Pons (tissue), 1 donor: ENCODE data around the gene C1orf210.
A peak's percentile ranks its signal among the peaks of the same experiment; 100 is the strongest.

Experiments used
- DNase-seq: peaks from one replicate; pipeline ENCODE4 v3.0.0-alpha.2; 2016; ENCODE audit warnings: low spot score

The C1orf210 gene

GRCh38 chr1:43250351-43250761 lies 35.0 kb downstream of the C1orf210 start:
- no peak for DNase-seq

- no peak for DNase-seq
Observed at GRCh38 chr1:43247256-43247921, 38.0 kb downstream of the C1orf210 start.

GRCh38 chr1:43246466-43247213 lies 38.7 kb downstream of the C1orf210 start:
- no peak for DNase-seq

- no peak for DNase-seq
Observed at GRCh38 chr1:43243299-43243698, 42.1 kb downstream of the C1orf210 start.

GRCh38 chr1:43241413-43241836 lies 44.0 kb downstream of the C1orf210 start:
- no peak for DNase-seq

GRCh38 chr1:43239484-43239883 lies 45.9 kb downstream of the C1orf210 start:
- DNase-seq: peak; percentile 27

- DNase-seq: no peak
Observed at GRCh38 chr1:43238991-43239469, 46.4 kb downstream of the C1orf210 start.

GRCh38 chr1:43238085-43238484 lies 47.3 kb downstream of the C1orf210 start:
- DNase-seq: peak; percentile 93

- no peak for DNase-seq
Observed at GRCh38 chr1:43237121-43237520, 48.3 kb downstream of the C1orf210 start.

- DNase-seq: no peak
Observed at GRCh38 chr1:43235451-43236121, 49.8 kb downstream of the C1orf210 start.

- no peak for DNase-seq
Observed at GRCh38 chr1:43235040-43235439, 50.3 kb downstream of the C1orf210 start.

- DNase-seq: no peak
Observed at GRCh38 chr1:43234267-43234666, 51.1 kb downstream of the C1orf210 start.

GRCh38 chr1:43233631-43234030 lies 51.8 kb downstream of the C1orf210 start:
- no peak for DNase-seq

GRCh38 chr1:43232482-43232881 lies 52.9 kb downstream of the C1orf210 start:
- DNase-seq: no peak

- no peak for DNase-seq
Observed at GRCh38 chr1:43232074-43232473, 53.3 kb downstream of the C1orf210 start.
